ENCODE measurements around the gene TM7SF3. TPM values are rescaled to one million over a fixed set of nuclear protein-coding genes. Genes with fewer than 3 reads are reported as not detected.

TM7SF3 gene
- 59.5 and 83.5 TPM in 2 replicates for total RNA-seq

GRCh38 chr12:27014085-27014858 lies at the start of gene TM7SF3:
TM7SF3 (minus strand) TSS chr12:27014384; CDS start chr12:27014168, 216 bp downstream.

GRCh38 chr12:26937863-26938700 lies 76.1 kb downstream of the TM7SF3 start, which contains the start of the genes FGFR1OP2 and INTS13:
FGFR1OP2 (plus strand) TSS chr12:26938470; CDS start chr12:26954159, 15,689 bp downstream.
INTS13 (minus strand) TSS chr12:26937981; CDS start chr12:26936803, 1,178 bp downstream.

Other genes with a start within 250 kb of the TM7SF3 start
- gene ITPR2, start 181.2 kb downstream of the TM7SF3 start, total RNA-seq: 13.6 and 13.7 TPM in 2 replicates
- gene INTS13, start 76.4 kb downstream of the TM7SF3 start, total RNA-seq: 44.7 and 48.5 TPM in 2 replicates
- gene FGFR1OP2, start 75.9 kb downstream of the TM7SF3 start, total RNA-seq: 74.7 and 90.5 TPM in 2 replicates
- gene MED21, start 8.2 kb upstream of the TM7SF3 start, total RNA-seq: 44.1 and 53.9 TPM in 2 replicates
- gene C12orf71, start 68.2 kb upstream of the TM7SF3 start, total RNA-seq: not detected in 2 replicates
- gene STK38L, start 229.9 kb upstream of the TM7SF3 start, total RNA-seq: 12.6 and 31.0 TPM in 2 replicates